H1 (cell line): ENCODE results near the gene PPP1R12C. TPM values are rescaled to one million over a fixed set of nuclear protein-coding genes. Genes with fewer than 3 reads are reported as not detected.

Experiments
- CTCF ChIA-PET: fragments of 300-600 bp; sonication (Branson Sonifier 250); formaldehyde crosslinking; loops from one replicate; lab custom pipeline; 2021; ENCODE audit not compliant: partially characterized antibody; lab: Charles Lee
- POLR2A ChIA-PET: fragments of 300-600 bp; sonication (Branson Sonifier 250); formaldehyde crosslinking; loops from one replicate; lab custom pipeline; 2021; ENCODE audit warnings: inconsistent platforms; ENCODE audit not compliant: partially characterized antibody; lab: Charles Lee
- DNase-seq, 2 experiments: peaks; one replicate each; pipeline versions ENCODE4 v3.0.0 to v3.0.0-alpha.2; 2010 to 2022; ENCODE audit warnings: low spot score in 2 of 2, low read depth in 1 of 2, mixed read lengths in 1 of 2
- FAIRE-seq: peaks from 2 replicates; lab custom pipeline; 2011; peaks lifted over from hg19 to GRCh38; lab: Jason Lieb, UNC
- H2AFZ ChIP-seq: 2 replicates; pipeline ENCODE4 v1.8.1; 2012; ENCODE audit warnings: low read length, inconsistent platforms
- H2AK5ac ChIP-seq: 2 replicates; pipeline ENCODE4 v1.6.1; 2013; ENCODE audit warnings: low read depth, low read length
- H2BK120ac ChIP-seq: replicated peaks from 2 replicates; pipeline ENCODE3; 2013; ENCODE audit warnings: low read depth, low read length, inconsistent platforms
- H2BK12ac ChIP-seq: 2 replicates; pipeline ENCODE4 v1.6.1; 2013; ENCODE audit warnings: low read depth, low read length
- H2BK15ac ChIP-seq: 2 replicates; pipeline ENCODE4 v1.6.1; 2013; ENCODE audit warnings: low read length
- H2BK20ac ChIP-seq: 2 replicates; pipeline ENCODE4 v1.6.1; 2013; ENCODE audit warnings: low read length
- H2BK5ac ChIP-seq: 2 replicates; pipeline ENCODE4 v1.6.1; 2013; ENCODE audit warnings: low read depth, low read length
- H3K14ac ChIP-seq: 2 replicates; pipeline ENCODE4 v1.6.1; 2013; ENCODE audit warnings: inconsistent platforms; ENCODE audit not compliant: insufficient read length
- H3K18ac ChIP-seq: 2 replicates; pipeline ENCODE4 v1.6.1; 2013; ENCODE audit warnings: low read length; ENCODE audit errors: extremely low read depth
- H3K23ac ChIP-seq: 2 replicates; pipeline ENCODE4 v1.6.1; 2013; ENCODE audit warnings: inconsistent platforms; ENCODE audit not compliant: insufficient read length
- H3K23me2 ChIP-seq: 2 replicates; pipeline ENCODE4 v1.6.1; 2013; ENCODE audit warnings: low read depth, low read length
- H3K27ac ChIP-seq: 2 replicates; pipeline ENCODE4 v1.6.1; 2011; ENCODE audit warnings: low read depth, low read length, inconsistent platforms
- H3K27me3 ChIP-seq, 4 experiments: replicated peaks in 1 of 4; 1 replicate in 1 of 4; 2 replicates in 3 of 4; pipeline versions ENCODE4 v1.6.1 to v1.8.1; 2011 to 2013; ENCODE audit warnings: low read length in 3 of 4, mild to moderate bottlenecking in 3 of 4, inconsistent platforms in 2 of 4, mixed read lengths in 2 of 4, moderate library complexity in 1 of 4; ENCODE audit not compliant: control insufficient read depth in 3 of 4, insufficient read depth in 3 of 4; ENCODE audit errors: extremely low read depth in 1 of 4
- H3K36me3 ChIP-seq, 4 experiments: 2 replicates each; pipeline versions ENCODE4 v1.6.1 to v1.8.1; 2011 to 2013; ENCODE audit warnings: mild to moderate bottlenecking in 4 of 4, low read length in 3 of 4, moderate library complexity in 2 of 4, control low read depth in 1 of 4, inconsistent platforms in 1 of 4; ENCODE audit not compliant: insufficient read depth in 4 of 4, control insufficient read depth in 2 of 4
- H3K4ac ChIP-seq: replicated peaks from 2 replicates; pipeline ENCODE3; 2013; ENCODE audit warnings: low read length, low read depth, mixed read lengths, inconsistent platforms; ENCODE audit not compliant: insufficient read length
- H3K4me1 ChIP-seq, 4 experiments: replicated peaks in 1 of 4; 1 replicate in 1 of 4; 2 replicates in 3 of 4; pipeline versions ENCODE4 v1.6.1 to v1.8.1; 2011 to 2013; ENCODE audit warnings: low read length in 3 of 4, inconsistent platforms in 2 of 4, mixed read lengths in 1 of 4; ENCODE audit not compliant: insufficient read depth in 4 of 4, control insufficient read depth in 3 of 4
- H3K4me2 ChIP-seq, 2 experiments: 2 replicates each; pipeline versions ENCODE4 v1.6.1 to v1.8.1; 2011 to 2013; ENCODE audit warnings: low read depth in 2 of 2, low read length in 2 of 2, control low read depth in 1 of 2, inconsistent platforms in 1 of 2, mild to moderate bottlenecking in 1 of 2; ENCODE audit not compliant: insufficient read depth in 1 of 2
- H3K4me3 ChIP-seq, 4 experiments: fragments of 200-600, 300-600 bp in 1 of 4; sonication (generic), shearing (Covaris generic), sonication (Bioruptor Twin) in 1 of 4; 2 replicates each; pipeline versions ENCODE4 v1.5.1 to v1.8.1; 2011 to 2016; ENCODE audit warnings: low read length in 4 of 4, low read depth in 3 of 4, control low read depth in 2 of 4, inconsistent platforms in 2 of 4, mild to moderate bottlenecking in 2 of 4, mixed read lengths in 1 of 4, moderate library complexity in 1 of 4; ENCODE audit not compliant: insufficient read depth in 2 of 4; ENCODE audit errors: extremely low read depth in 1 of 4
- H3K56ac ChIP-seq: replicated peaks from 2 replicates; pipeline ENCODE3; 2013; ENCODE audit warnings: low read depth, mild to moderate bottlenecking, mixed read lengths, low read length, inconsistent platforms; ENCODE audit not compliant: insufficient read length
- H3K79me1 ChIP-seq: 2 replicates; pipeline ENCODE4 v1.6.1; 2013; ENCODE audit warnings: low read depth, low read length, control low read depth
- H3K79me2 ChIP-seq, 2 experiments: 2 replicates each; pipeline versions ENCODE4 v1.6.1 to v1.8.1; 2012 to 2013; ENCODE audit warnings: low read length in 2 of 2, mild to moderate bottlenecking in 2 of 2, inconsistent platforms in 1 of 2; ENCODE audit not compliant: insufficient read depth in 2 of 2, control insufficient read depth in 1 of 2
- H3K9ac ChIP-seq, 4 experiments: replicated peaks in 1 of 4; 1 replicate in 1 of 4; 2 replicates in 3 of 4; pipeline versions ENCODE4 v1.6.1 to v1.8.1; 2011 to 2013; ENCODE audit warnings: low read depth in 3 of 4, low read length in 3 of 4, control low read depth in 2 of 4, mild to moderate bottlenecking in 2 of 4, moderate library complexity in 2 of 4, inconsistent platforms in 1 of 4; ENCODE audit errors: extremely low read depth in 1 of 4
- H3K9me3 ChIP-seq, 2 experiments: 2 replicates each; pipeline versions ENCODE4 v1.6.1 to v1.8.1; 2012 to 2013; ENCODE audit warnings: mild to moderate bottlenecking in 2 of 2, moderate library complexity in 2 of 2, control low read depth in 1 of 2, inconsistent platforms in 1 of 2, low read depth in 1 of 2, low read length in 1 of 2, mixed read lengths in 1 of 2; ENCODE audit not compliant: insufficient read depth in 2 of 2
- H4K20me1 ChIP-seq, 2 experiments: replicated peaks in 1 of 2; 2 replicates each; pipeline versions ENCODE3 to v1.8.1; 2011 to 2013; ENCODE audit warnings: inconsistent platforms in 2 of 2, low read length in 2 of 2, mild to moderate bottlenecking in 1 of 2; ENCODE audit not compliant: insufficient read depth in 2 of 2, control insufficient read depth in 1 of 2
- H4K5ac ChIP-seq: 2 replicates; pipeline ENCODE4 v1.6.1; 2013; ENCODE audit warnings: low read length, low read depth, mixed read lengths, inconsistent platforms; ENCODE audit not compliant: insufficient read length
- H4K8ac ChIP-seq: 2 replicates; pipeline ENCODE4 v1.8.0; 2013; ENCODE audit warnings: mild to moderate bottlenecking, moderate library complexity, low read length, inconsistent platforms; ENCODE audit not compliant: insufficient read depth; ENCODE audit errors: extremely low read depth
- H4K91ac ChIP-seq: replicated peaks from 2 replicates; pipeline ENCODE3; 2013; ENCODE audit warnings: low read length, mixed read lengths, inconsistent platforms; ENCODE audit not compliant: insufficient read length
- CBX5 ChIP-seq: fragments of 300-800, 300-1000 bp; sonication (generic); IDR thresholded peaks from 2 replicates; pipeline ENCODE4 v1.7.1; 2016; ENCODE audit warnings: antibody characterized with exemption, low read length, low read depth
- CHD1 ChIP-seq: IDR thresholded peaks from 2 replicates; pipeline ENCODE4 v1.6.1; 2012; ENCODE audit warnings: low read depth, low read length, improper control_type of control experiment
- CTCF ChIP-seq, 3 experiments: IDR thresholded peaks; 1 replicate in 2 of 3; 2 replicates in 1 of 3; pipeline versions ENCODE4 v1.5.1 to v1.6.1; 2011; ENCODE audit warnings: low read length in 3 of 3, mild to moderate bottlenecking in 3 of 3, inconsistent platforms in 2 of 3, low read depth in 1 of 3, moderate library complexity in 1 of 3; ENCODE audit not compliant: insufficient read depth in 1 of 3; ENCODE audit errors: control extremely low read depth in 1 of 3
- RBBP5 ChIP-seq: IDR thresholded peaks from 2 replicates; pipeline ENCODE4 v1.7.1; 2012; ENCODE audit warnings: low read depth, mild to moderate bottlenecking, inconsistent platforms, low read length, moderate library complexity, borderline replicate concordance
- SIX5 ChIP-seq: IDR thresholded peaks from 2 replicates; pipeline ENCODE4 v1.6.1; 2011; ENCODE audit warnings: mild to moderate bottlenecking, low read depth, low read length
- SP1 ChIP-seq: IDR thresholded peaks from 2 replicates; pipeline ENCODE4 v1.6.1; 2011; ENCODE audit warnings: low read depth, low read length
- SRF ChIP-seq: IDR thresholded peaks from 2 replicates; pipeline ENCODE4 v1.6.1; 2011; ENCODE audit warnings: mild to moderate bottlenecking, low read depth, low read length, moderate library complexity
- WGBS, 2 experiments: shearing (Covaris generic) in 1 of 2; methylation state at CpG; one replicate each; pipeline versions ENCODE4 v1.1.6 to v1.1.7; 2013 to 2015; ENCODE audit warnings: low lambda C conversion rate in 2 of 2, mixed read lengths in 2 of 2, inconsistent platforms in 1 of 2, low coverage in 1 of 2, missing lambda C conversion rate in 1 of 2; ENCODE audit not compliant: insufficient replicate concordance in 2 of 2, insufficient coverage in 1 of 2, insufficient read length in 1 of 2; ENCODE audit errors: extremely low coverage in 1 of 2, missing lambda C conversion rate in 1 of 2; 5-methylcytosine and 5-hydroxymethylcytosine counted together
- polyA plus RNA-seq, 7 experiments: library from polyadenylated mRNA; depleted of rRNA in 3 of 7; stranded (reverse) in 5 of 7; unstranded in 2 of 7; fragments of >200 nt in 5 of 7; fragments of 200-250 nt in 2 of 7; gene quantifications; 1 replicate in 5 of 7; 2 replicates in 1 of 7; 4 replicates in 1 of 7; pipeline versions ENCODE4 v1.2.1 to v1.2.3, GENCODE V29; 2011 to 2013; ENCODE audit warnings: missing spikeins in 2 of 7, mixed read lengths in 2 of 7
- total RNA-seq: library from RNA; stranded (reverse); fragmentation: NEBNext Ultra II Directional; extraction: Animal tissue kit (Norgen Biotek cat#: 25700); gene quantifications from 2 replicates; pipeline ENCODE4 v1.2.1, GENCODE V29; 2021

PPP1R12C gene
- total and polyA plus RNA-seq, 2 of the 8 experiments (the other 6 are each of a cell fraction or from before 2014, with no cell fraction given), result 31.7 to 71.5 TPM

DNA sequence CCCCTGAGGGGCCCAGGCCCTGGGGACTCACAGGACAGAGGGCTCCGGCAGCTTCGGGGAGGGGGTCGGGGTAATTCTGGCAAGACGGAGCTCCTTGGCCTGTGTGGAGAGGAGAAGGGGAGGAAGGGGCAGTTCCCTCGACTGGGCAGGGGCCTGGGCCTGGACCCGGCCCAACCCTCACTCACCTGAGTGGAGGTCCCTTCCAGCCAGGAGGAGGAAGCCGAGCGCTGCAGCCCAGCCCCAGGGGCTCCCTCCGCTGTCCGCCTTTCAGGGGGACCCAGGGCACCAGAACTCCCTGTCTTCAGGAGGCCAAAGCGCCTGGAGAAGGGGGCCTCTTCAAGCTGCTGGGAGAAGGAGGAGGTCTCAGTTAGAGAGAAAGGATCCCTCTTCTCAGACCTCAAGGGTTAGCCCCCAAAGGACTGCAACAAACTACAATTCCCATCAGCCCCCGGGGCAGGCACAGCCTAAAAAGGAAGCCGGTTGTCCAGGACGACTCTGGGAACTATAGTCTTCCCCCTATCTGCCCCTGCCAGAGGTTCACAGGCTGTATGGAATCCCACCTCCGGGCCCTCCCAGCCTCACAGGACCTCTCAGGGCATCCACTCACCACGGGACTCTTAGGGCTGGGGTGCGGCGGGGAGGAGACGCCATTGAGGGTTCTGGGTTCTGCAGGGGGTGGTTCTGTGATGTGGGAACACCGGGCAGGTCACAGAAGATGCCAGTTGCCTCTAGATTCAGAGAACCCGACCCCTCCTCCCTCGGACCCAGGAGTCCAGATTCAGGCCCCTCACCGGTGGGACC, 22.0 kb downstream of the PPP1R12C start:
- Histone ChIP-seq H3K56ac (no peak overlapping the region), H3K4me2 (0 out of 4 replicates have a peak overlapping the region, but pooled peaks of 1 of the 2 experiments have one; percentile 24), H2AK5ac (no peak overlapping the region), H3K79me2 (no peaks in the 10 kb centered on the region), H3K4ac (no peak overlapping the region), H2BK20ac (no peak overlapping the region), H3K4me3 (no peak overlapping the region), H4K20me1 (peaks cover 15 to 19% of the 10 kb centered on the region in 2 experiments), H3K4me1 (peaks cover 3 to 31% (median 23%) of the 10 kb centered on the region in 4 experiments), H3K23ac (no peak overlapping the region), H2BK5ac (no peak overlapping the region), H2BK15ac (no peak overlapping the region), H3K14ac (no peak overlapping the region), H3K18ac (no peak overlapping the region), H2BK12ac (0 out of 2 replicates have a peak overlapping the region, but pooled peaks have one; percentile 40), H4K5ac (no peak overlapping the region), H3K23me2 (peaks cover 6% of the 10 kb centered on the region; the same call in 1 of the 2 replicates), H2BK120ac (no peak overlapping the region), H3K79me1 (no peaks in the 10 kb centered on the region), H3K27ac (no peak overlapping the region), H4K8ac (no peak overlapping the region; the same call in 1 of the 2 replicates), H4K91ac (no peak overlapping the region), H3K9ac (peak overlapping the region in 1 of 4 experiments; percentile 21; a peak in 1 of 7 replicates), H3K27me3 (0 out of 7 replicates have a peak, but pooled peaks cover 0 to 3% (median 0%) of the 10 kb centered on the region in 4 experiments), H3K9me3 (no peaks in the 10 kb centered on the region), H3K36me3 (peaks cover 0 to 5% (median 2%) of the 10 kb centered on the region in 4 experiments; a peak in 2 of 8 replicates), H2AFZ (no peak overlapping the region)
- WGBS, 2 experiments, result 84% methylated on average over 16 of the region's 23 CpGs; no CpG with 5 or more reads in 1 of the 2 experiments
- ChIA-PET CTCF (interaction anchor here (0.6 to 1.6 kb wide), 14 partner anchors 8 to 381 kb away, joined by 3 to 6 read pairs (median 3); no protein-coding TSS in a partner anchor), POLR2A (interaction anchor here (0.8 to 3.1 kb wide), 8 partner anchors 9 to 632 kb away, joined by 3 to 19 read pairs (median 3); partner anchors contain the start of genes LENG9, PPP1R12C and TMEM238)
- TF ChIP-seq SP1 (no peak), SRF (0 out of 2 replicates have a peak, but pooled peaks have one; percentile 30), SIX5 (peak; percentile 65), CBX5 (no peak), CHD1 (no peak), CTCF (IDR thresholded peaks at IDR 0.05; ENCODE audit: control extremely low read depth in 1 of 3, insufficient read depth in 1 of 3, low read depth in 1 of 3, low read length in 3 of 3) (peak in 1 of 3 experiments; percentile 2; a peak in 1 of 4 replicates), RBBP5 (no peak)
- DNase-seq (peak in 1 of 2 experiments; percentile 64), FAIRE-seq (no peak)
